ENCODE data around the gene PTP4A1. TPM values are rescaled to one million over a fixed set of nuclear protein-coding genes. Genes with fewer than 3 reads are reported as not detected.
A peak's percentile ranks its signal among the peaks of the same experiment; 100 is the strongest.

PTP4A1 gene
- total RNA-seq, 1 experiment from 2014 or later, result 123 TPM

- ChIA-PET POLR2A (interaction anchor here (1.0 to 1.6 kb wide), 5 partner anchors 8 to 228 kb away, joined by 4 to 5 read pairs (median 4); no protein-coding TSS in a partner anchor), CTCF (interaction anchor here (2.1 to 2.3 kb wide), 2 partner anchors 223 to 228 kb away, joined by 9 to 22 read pairs; no protein-coding TSS in a partner anchor), RAD21 (ENCODE audit: low non-redundant PET in 1 of 2, low total read pairs in 2 of 2, uncharacterized antibody in 2 of 2, unreplicated experiment in 2 of 2) (interaction anchor here in 1 of 2 experiments (1.7 kb wide), 1 partner anchor 223 kb away, joined by 3 read pairs; no protein-coding TSS in a partner anchor)
- TF ChIP-seq ZBTB33 (IDR thresholded peaks at IDR 0.05; ENCODE audit: extremely low read depth, insufficient replicate concordance, low read length) (no peak), POLR2AphosphoS5 (IDR thresholded peaks at IDR 0.05; ENCODE audit: low read depth, low read length) (no peak), SP1 (IDR thresholded peaks at IDR 0.05; ENCODE audit: low read depth) (no peak), FOSL1 (IDR thresholded peaks at IDR 0.05; ENCODE audit: low read depth) (no peak), RAD21 (IDR thresholded peaks at IDR 0.05; ENCODE audit: low read depth) (no peak), POLR2A (IDR thresholded peaks at IDR 0.05; ENCODE audit: borderline replicate concordance, extremely low read depth, insufficient read depth, insufficient read length) (no peak), ZNF274 (IDR thresholded peaks at IDR 0.05; ENCODE audit: low read depth, low read length) (no peak), EZH2phosphoT487 (IDR thresholded peaks at IDR 0.05; ENCODE audit: borderline replicate concordance) (no peak)
- no TSS peak for BruUV-seq (replicated peaks)
- Histone ChIP-seq H3K79me2 (ENCODE audit: insufficient read depth, low read length) (peaks cover 71% of the 10 kb centered on the region), H3K27ac (ENCODE audit: low read depth, low read length) (peak overlapping the region; percentile 98; the same call in 1 of the 2 replicates), H3K9me3 (ENCODE audit: control insufficient read depth in 1 of 2, insufficient read depth in 1 of 2, low read depth in 1 of 2, low read length in 2 of 2) (no peaks in the 10 kb centered on the region), H3K36me3 (ENCODE audit: control insufficient read depth in 1 of 2, insufficient read depth in 2 of 2, low read length in 2 of 2) (peaks cover 32 to 36% of the 10 kb centered on the region in 2 experiments), H3K4me3 (replicated peaks in 1 of 2; ENCODE audit: low read depth in 1 of 2, low read length in 2 of 2) (peak overlapping the region; percentile 69 to 79), H3K9me2 (ENCODE audit: insufficient read depth) (no peaks in the 10 kb centered on the region), H3K9ac (ENCODE audit: low read length) (peak overlapping the region; percentile 97; the same call in 1 of the 2 replicates), H2AFZ (ENCODE audit: low read depth, low read length, poor library complexity, severe bottlenecking) (no peak overlapping the region), H3K27me3 (ENCODE audit: insufficient read depth, low read length) (no peaks in the 10 kb centered on the region), H3K4me2 (ENCODE audit: low read length) (peak overlapping the region; percentile 90), H4K20me1 (ENCODE audit: insufficient read depth) (peaks cover 44% of the 10 kb centered on the region), H3K4me1 (ENCODE audit: control insufficient read depth in 1 of 2, insufficient read depth in 2 of 2, low read length in 2 of 2) (peaks cover 12 to 41% of the 10 kb centered on the region in 2 experiments)
- DNase-seq (ENCODE audit: low read depth, low spot score) (no peak), ATAC-seq (no peak)
- intact Hi-C loops (cut with micrococcal nuclease), result loop anchor here (1.0 kb wide), 1 partner anchor 221 kb away; no protein-coding TSS in a partner anchor
These were observed 2.2 kb downstream of the PTP4A1 start for GRCh38 chr6:63574554-63574900.
